HFFc6 (cell line): ENCODE results near the gene IGF2. TPM values are rescaled to one million over a fixed set of nuclear protein-coding genes. Genes with fewer than 3 reads are reported as not detected.

Experiments used
- DNase-seq: peaks from one replicate; pipeline ENCODE4 v3.0.0-alpha.2; 2018
- H3K27ac Mint-ChIP-seq: 2 replicates; pipeline ENCODE4 v1.8.0; 2020; ENCODE audit warnings: mild to moderate bottlenecking, mixed read lengths
- H3K27me3 Mint-ChIP-seq: 2 replicates; pipeline ENCODE4 v1.8.0; 2021; ENCODE audit warnings: mild to moderate bottlenecking, moderate library complexity, mixed read lengths; ENCODE audit not compliant: insufficient read depth
- H3K36me3 Mint-ChIP-seq: 2 replicates; pipeline ENCODE4 v1.8.0; 2021; ENCODE audit warnings: low read depth, mixed read lengths
- H3K4me1 Mint-ChIP-seq: 2 replicates; pipeline ENCODE4 v1.8.0; 2020; ENCODE audit warnings: low read depth, mixed read lengths
- H3K4me3 Mint-ChIP-seq: 2 replicates; pipeline ENCODE4 v1.8.0; 2020; ENCODE audit warnings: mild to moderate bottlenecking, moderate library complexity, mixed read lengths
- H3K9me3 Mint-ChIP-seq: 2 replicates; pipeline ENCODE4 v1.8.0; 2020; ENCODE audit warnings: mild to moderate bottlenecking, mixed read lengths
- total RNA-seq, 6 experiments: library from RNA; stranded (reverse); fragmentation: NEBNext Ultra II Directional; extraction: Animal tissue kit (Norgen Biotek cat#: 25700); gene quantifications; 2 replicates in 1 of 6; 3 replicates in 5 of 6; pipeline ENCODE4 v1.2.3, GENCODE V29; 2021
- TF ChIP-seq, protein P1 (sequence below): fragments of 200-600 bp; sonication (generic); IDR thresholded peaks from 2 replicates; pipeline ENCODE4 v1.5.0; 2021; ENCODE audit warnings: antibody characterized with exemption, mild to moderate bottlenecking

The IGF2 gene
- total RNA-seq, 6 experiments from 2014 or later, result 0.90 to 2.6 (median 2.0) TPM

DNA sequence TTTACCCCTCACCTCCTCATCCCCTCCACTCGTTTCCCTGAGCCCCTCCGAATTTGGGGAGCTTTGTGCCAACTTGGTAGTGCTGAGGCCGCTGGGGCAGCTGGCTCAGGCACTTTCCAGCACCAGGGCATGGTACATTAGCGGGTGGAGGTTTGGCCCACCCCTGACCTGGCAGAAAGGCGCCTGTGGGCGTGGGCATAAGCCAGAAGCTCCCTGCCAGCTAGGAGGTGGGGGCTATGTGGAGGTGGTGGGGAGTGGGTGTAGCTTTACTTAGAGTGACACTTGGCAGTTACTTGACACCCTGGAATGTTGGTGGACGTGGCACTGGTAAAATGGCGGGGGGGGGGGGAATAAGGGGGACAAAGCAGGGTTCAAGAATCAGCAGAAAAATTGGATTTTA, 10.3 kb upstream of the IGF2 start:
- H3K9me3 Mint-ChIP-seq, result no peaks in the 10 kb centered on the region
- no peaks in the 10 kb centered on the region for H3K36me3 Mint-ChIP-seq
- no peak for DNase-seq
- no peaks in the 10 kb centered on the region for H3K4me1 Mint-ChIP-seq
- no peak overlapping the region for H3K27ac Mint-ChIP-seq
- peaks cover 48% of the 10 kb centered on the region for H3K27me3 Mint-ChIP-seq
- TF ChIP-seq, protein P1, sequence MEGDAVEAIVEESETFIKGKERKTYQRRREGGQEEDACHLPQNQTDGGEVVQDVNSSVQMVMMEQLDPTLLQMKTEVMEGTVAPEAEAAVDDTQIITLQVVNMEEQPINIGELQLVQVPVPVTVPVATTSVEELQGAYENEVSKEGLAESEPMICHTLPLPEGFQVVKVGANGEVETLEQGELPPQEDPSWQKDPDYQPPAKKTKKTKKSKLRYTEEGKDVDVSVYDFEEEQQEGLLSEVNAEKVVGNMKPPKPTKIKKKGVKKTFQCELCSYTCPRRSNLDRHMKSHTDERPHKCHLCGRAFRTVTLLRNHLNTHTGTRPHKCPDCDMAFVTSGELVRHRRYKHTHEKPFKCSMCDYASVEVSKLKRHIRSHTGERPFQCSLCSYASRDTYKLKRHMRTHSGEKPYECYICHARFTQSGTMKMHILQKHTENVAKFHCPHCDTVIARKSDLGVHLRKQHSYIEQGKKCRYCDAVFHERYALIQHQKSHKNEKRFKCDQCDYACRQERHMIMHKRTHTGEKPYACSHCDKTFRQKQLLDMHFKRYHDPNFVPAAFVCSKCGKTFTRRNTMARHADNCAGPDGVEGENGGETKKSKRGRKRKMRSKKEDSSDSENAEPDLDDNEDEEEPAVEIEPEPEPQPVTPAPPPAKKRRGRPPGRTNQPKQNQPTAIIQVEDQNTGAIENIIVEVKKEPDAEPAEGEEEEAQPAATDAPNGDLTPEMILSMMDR, result no peak
- no peak overlapping the region for H3K4me3 Mint-ChIP-seq

DNA sequence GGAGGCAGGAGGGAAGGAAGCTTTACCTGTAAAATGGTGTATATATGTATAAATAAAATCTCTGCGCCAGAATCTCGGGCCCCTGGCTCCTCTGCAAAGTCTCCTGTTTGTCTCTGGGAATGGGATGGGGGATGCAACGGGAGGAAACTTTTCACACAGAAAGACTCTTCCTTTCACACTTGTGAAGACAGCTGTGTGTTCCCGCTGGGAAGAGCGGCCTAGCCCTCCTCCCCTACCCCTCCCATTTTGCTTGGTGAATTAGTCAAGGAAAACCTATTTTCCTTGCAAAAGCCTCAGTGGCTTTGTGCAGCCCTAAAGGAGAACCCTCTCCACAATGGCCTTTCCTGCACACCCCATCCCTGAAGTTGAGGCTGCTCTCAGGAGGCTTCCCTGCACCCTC, 9.4 kb upstream of the IGF2 start:
- H3K27me3 Mint-ChIP-seq, result peaks cover 46% of the 10 kb centered on the region
- H3K27ac Mint-ChIP-seq, result no peak overlapping the region
- no peak for DNase-seq
- no peaks in the 10 kb centered on the region for H3K36me3 Mint-ChIP-seq
- TF ChIP-seq, protein P1, result no peak
- no peaks in the 10 kb centered on the region for H3K4me1 Mint-ChIP-seq
- H3K9me3 Mint-ChIP-seq, result no peaks in the 10 kb centered on the region
- no peak overlapping the region for H3K4me3 Mint-ChIP-seq

DNA sequence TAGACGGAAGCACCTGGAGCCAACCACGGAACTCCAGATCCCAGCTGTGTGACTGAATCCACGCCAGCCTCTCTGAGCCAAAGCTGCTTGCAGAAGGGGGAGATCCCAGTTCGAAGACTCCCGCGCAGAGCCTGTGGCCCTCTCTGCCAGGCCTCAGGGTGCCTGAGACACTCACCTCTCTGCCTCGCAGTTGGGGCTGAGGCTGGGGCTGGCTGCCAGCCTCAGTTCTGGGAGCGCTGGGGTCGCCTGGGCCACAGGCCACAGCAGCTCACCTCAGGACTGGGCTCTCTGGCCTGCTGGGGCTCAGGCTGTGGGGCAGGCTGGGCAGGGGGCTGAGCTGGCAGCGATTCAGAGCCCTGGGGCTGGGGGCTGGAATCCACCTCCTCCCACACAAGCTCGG, 8.2 kb upstream of the IGF2 start:
- H3K27ac Mint-ChIP-seq, result no peak overlapping the region
- no peaks in the 10 kb centered on the region for H3K36me3 Mint-ChIP-seq
- H3K4me1 Mint-ChIP-seq, result peaks cover 9% of the 10 kb centered on the region
- peaks cover 54% of the 10 kb centered on the region for H3K27me3 Mint-ChIP-seq
- no peak for DNase-seq
- no peaks in the 10 kb centered on the region for H3K9me3 Mint-ChIP-seq
- TF ChIP-seq, protein P1, result no peak
- H3K4me3 Mint-ChIP-seq, result no peak overlapping the region

DNA sequence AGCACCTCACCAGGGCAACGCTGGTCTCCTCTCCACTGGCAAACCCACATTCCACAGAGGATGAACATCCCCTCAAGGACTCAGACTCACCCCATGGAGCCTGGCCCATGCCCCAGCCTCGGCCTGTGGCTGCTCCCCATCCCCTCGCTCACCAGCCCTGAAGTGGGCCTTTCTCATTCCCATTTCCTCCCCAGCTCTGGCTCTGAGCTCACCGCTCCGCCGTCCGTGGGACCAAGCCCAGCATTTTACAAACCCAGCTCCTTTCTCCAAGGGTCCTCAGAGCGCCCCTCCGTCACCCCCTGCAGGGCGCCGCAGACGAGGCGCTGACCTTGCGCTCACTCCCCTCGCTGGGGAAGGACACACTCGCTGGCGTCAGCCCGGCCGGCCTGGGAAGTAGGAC, 6.9 kb upstream of the IGF2 start:
- Mint-ChIP-seq H3K9me3 (no peaks in the 10 kb centered on the region), H3K27ac (no peak overlapping the region), H3K27me3 (peaks cover 63% of the 10 kb centered on the region), H3K4me3 (no peak overlapping the region), H3K4me1 (peaks cover 15% of the 10 kb centered on the region), H3K36me3 (no peaks in the 10 kb centered on the region)
- DNase-seq, result no peak
- TF ChIP-seq, protein P1, result no peak

DNA sequence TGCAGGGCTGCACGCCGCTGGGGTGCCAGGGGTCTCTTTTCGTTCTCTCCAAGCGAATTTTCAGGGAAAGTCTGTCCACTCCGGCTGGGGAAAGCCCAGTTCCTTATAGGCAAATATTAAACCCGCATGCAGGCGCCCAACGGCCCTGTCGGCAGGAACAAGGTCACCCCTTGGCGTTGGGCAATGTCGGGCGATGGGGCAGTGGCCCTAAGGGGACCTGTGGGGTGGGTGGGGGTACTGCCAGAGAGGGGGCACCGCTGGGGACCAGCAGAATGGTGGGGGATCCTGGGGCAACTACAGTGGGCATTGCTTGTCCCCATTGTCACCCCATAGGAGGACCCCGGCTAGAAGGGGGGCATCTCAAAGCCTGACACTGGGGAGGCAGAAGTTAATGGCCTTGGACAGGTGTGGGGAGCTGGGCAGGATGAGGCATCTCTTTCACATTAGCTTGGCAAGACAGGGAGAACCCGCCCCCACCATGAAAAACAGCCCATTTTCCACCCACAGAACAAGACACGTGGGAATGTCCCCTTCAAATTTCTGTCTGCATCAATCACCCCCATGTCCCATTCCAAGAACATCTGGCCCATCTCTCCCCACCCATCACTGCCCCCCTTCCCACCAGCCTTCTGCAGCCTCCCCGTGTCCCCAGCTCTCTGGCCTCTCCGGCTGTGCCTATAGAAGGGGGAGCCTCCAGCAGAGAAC, 5.5 kb upstream of the IGF2 start:
- H3K4me3 Mint-ChIP-seq, result no peak overlapping the region
- H3K9me3 Mint-ChIP-seq, result no peaks in the 10 kb centered on the region
- no peaks in the 10 kb centered on the region for H3K36me3 Mint-ChIP-seq
- H3K27me3 Mint-ChIP-seq, result peaks cover 59% of the 10 kb centered on the region
- no peak overlapping the region for H3K27ac Mint-ChIP-seq
- TF ChIP-seq, protein P1, result no peak
- peaks cover 15% of the 10 kb centered on the region for H3K4me1 Mint-ChIP-seq
- DNase-seq, result no peak
